Neural cell (in vitro differentiated cells): ENCODE measurements around the gene TOP1.
A peak's percentile ranks its signal among the peaks of the same experiment; 100 is the strongest.

Source experiments
- EP300 ChIP-seq: fragments of 450-650 bp; conservative IDR thresholded peaks from 2 replicates; pipeline ENCODE4 v1.6.1; 2014; ENCODE audit warnings: antibody characterized with exemption, mild to moderate bottlenecking, moderate library complexity; ENCODE audit not compliant: poor library complexity, severe bottlenecking
- POLR2AphosphoS5 ChIP-seq: IDR thresholded peaks from 2 replicates; pipeline ENCODE4 v1.6.1; 2012
- TF ChIP-seq, protein P1 (sequence below): fragments of 450-650 bp; IDR thresholded peaks from 2 replicates; pipeline ENCODE4 v1.5.1; 2014; ENCODE audit warnings: antibody characterized with exemption, mild to moderate bottlenecking, moderate library complexity; ENCODE audit not compliant: poor library complexity, severe bottlenecking

DNA sequence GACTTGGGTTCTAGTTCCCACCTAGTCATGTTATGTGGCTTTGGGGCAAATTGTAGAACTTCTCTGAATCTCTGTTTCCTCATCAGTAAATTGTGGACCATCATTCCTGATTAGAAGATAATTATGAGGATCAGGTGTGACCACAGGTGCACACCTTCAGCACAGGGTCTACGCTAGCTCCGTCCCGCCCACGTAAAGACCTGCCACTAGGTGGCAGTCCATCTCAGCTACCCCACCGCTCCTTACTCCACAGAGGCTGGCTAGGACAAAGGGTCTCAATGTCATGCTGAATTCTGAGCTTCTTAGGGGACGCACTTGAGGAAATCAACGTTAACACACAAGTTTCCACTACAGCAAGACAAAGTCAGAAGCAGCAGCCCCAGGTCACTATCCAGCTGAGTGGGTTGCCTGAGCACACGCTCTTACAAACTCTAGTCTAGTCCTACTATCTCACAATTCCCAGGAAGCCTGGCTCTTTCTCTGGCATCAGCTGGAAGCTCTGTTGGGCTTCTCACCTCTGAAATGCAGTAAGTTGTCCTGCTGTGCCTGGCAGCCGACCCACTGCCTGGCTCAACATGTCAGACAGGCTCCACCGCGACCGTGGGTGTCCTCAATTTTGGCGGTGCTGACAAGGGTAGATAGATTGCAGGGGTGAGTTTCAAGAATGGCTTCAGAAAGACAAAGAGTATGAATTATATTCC is 106.7 kb downstream of the TOP1 start:
- TF ChIP-seq POLR2AphosphoS5 (no peak), EP300 (no peak)
- TF ChIP-seq, protein P1, sequence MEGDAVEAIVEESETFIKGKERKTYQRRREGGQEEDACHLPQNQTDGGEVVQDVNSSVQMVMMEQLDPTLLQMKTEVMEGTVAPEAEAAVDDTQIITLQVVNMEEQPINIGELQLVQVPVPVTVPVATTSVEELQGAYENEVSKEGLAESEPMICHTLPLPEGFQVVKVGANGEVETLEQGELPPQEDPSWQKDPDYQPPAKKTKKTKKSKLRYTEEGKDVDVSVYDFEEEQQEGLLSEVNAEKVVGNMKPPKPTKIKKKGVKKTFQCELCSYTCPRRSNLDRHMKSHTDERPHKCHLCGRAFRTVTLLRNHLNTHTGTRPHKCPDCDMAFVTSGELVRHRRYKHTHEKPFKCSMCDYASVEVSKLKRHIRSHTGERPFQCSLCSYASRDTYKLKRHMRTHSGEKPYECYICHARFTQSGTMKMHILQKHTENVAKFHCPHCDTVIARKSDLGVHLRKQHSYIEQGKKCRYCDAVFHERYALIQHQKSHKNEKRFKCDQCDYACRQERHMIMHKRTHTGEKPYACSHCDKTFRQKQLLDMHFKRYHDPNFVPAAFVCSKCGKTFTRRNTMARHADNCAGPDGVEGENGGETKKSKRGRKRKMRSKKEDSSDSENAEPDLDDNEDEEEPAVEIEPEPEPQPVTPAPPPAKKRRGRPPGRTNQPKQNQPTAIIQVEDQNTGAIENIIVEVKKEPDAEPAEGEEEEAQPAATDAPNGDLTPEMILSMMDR: peak; percentile 38
